ENCODE measurements around the gene RAB40C.

RAB40C gene

DNA sequence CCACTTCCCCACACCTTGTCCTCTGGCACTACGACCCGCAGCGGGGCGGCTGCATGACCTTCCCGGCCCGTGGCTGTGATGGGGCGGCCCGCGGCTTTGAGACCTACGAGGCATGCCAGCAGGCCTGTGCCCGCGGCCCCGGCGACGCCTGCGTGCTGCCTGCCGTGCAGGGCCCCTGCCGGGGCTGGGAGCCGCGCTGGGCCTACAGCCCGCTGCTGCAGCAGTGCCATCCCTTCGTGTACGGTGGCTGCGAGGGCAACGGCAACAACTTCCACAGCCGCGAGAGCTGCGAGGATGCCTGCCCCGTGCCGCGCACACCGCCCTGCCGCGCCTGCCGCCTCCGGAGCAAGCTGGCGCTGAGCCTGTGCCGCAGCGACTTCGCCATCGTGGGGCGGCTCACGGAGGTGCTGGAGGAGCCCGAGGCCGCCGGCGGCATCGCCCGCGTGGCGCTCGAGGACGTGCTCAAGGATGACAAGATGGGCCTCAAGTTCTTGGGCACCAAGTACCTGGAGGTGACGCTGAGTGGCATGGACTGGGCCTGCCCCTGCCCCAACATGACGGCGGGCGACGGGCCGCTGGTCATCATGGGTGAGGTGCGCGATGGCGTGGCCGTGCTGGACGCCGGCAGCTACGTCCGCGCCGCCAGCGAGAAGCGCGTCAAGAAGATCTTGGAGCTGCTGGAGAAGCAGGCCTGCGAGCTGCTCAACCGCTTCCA is 43.6 kb downstream of the RAB40C start:
- DNase-seq: no peak

DNA sequence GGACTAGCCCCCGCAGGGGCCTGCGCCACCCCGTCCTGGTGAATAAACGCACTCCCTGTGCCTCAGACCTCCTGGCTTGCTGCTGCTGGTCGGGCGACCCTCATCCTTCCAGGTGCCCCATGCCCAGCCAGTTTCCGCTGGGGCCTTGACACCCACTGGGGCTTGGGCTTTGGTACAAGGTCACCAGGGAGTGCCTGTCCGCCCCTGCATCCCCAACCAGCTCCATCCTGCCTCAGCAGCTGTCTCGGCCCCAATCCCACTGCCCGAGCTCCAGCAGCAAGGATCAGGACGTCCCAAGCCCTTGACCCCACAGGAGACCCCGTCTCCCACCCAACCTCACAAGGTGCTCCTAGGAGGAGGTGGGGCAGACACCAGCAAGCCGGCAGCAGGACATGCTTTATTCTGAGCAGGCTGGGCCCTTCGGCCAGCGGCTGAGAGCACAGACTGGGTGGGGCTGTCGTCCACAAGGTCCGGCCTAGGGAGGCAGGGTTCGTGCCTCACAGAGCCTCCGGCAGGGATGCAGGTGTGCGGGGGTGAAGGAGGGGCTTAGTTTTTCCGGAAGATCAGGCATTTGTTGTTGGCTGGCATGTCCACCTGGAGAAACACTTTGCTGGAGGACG is 44.3 kb downstream of the RAB40C start:
- no peak for DNase-seq

DNA sequence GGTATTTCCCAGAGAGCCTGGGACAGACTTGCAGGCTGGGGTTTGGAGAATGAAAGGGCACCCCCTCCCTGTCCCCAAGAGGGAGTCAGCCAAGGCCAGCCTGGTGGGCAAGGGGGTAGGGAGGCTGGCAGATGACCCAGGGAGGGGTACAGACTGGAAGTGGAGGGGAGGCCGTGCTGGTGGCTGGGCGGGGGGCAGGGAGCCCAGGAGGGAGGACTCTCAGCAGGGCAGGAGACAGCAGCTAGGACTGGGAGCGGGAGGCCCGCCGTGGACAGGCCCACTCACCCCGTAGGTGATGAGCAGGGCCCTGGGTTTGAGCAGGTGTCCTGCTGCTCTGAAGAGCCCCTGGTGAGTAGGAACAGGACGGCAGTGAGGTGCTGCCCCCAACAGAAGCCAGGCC is 45.1 kb downstream of the RAB40C start:
- DNase-seq: no peak

DNA sequence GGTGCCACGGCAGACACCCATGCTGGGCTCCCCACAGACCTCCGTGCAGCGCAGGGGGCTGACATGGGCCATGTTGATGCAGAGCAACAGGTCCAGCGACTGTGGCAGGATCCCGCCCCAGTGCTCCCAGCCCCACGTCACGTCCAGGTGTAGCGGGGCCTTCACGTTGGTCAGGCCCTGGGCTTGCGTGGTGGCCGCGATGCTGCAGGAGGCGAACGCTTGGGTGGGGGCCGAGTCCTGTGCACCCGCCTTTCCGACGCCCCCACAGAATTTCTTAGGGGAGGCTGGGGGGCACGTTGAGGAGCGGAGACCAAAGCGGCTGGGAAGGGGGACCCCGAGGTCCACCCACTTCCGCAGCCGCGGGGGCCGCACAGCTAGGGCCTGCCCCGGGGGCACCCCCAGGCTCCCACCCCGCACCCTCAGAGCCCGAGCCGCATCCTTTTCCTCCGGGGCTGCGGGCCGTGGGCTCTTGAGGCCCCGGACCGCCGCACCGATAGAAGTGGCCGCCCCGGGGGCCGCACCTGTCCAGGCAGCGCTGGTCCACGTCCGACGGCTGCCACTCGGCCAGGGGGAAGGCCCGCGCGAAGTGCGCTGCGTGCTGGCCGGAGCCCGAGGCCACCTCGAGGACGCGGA is 45.8 kb downstream of the RAB40C start:
- no peak for DNase-seq

DNA sequence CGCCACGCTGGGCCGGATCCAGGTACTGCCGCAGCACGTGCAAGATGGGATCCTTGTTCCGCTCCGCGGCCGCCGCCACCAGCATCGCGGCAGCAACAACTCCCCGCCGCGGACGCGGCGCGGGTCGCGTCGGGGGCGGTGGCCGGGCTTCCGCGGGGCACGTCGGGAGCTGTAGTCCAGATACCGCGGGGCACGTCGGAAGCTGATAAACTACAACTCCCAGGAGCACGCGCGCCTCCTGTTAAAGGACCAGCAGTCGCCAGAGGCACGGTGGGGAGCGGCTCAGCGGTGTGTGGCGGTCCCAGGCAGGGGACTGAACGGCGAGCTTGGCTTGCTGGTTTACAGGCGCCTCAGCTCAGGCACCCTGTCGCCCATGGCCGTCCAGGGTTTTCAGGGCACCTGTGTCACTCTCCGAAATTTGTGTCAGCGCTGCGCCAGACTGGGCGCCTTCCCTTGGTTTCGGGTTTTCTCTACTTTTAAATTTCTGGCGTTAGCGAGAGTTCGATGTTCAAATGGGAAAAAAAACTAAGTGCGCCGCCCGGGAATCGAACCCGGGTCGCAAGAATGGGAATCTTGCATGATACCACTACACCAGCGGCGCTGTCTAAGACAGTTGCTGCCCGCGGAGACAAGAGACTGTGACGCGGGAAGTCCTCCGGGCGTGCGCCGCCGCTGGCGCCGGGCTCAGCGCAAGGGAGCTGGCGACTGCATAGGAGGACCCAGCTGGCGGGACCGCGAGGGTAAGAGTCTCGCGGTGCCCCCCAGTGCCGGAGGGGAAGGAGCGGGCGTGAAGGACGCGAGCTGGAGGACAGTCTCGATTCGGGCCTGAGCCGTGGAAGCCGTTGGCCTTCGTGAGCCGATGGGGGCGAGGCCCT is 46.6 kb downstream of the RAB40C start, which contains the start of gene METTL26:
METTL26 (minus strand) TSS at position 100 of the 875 bp plus-strand sequence; CDS start at position 85, 15 bp downstream.
- DNase-seq: peak; percentile 94 to 96

DNA sequence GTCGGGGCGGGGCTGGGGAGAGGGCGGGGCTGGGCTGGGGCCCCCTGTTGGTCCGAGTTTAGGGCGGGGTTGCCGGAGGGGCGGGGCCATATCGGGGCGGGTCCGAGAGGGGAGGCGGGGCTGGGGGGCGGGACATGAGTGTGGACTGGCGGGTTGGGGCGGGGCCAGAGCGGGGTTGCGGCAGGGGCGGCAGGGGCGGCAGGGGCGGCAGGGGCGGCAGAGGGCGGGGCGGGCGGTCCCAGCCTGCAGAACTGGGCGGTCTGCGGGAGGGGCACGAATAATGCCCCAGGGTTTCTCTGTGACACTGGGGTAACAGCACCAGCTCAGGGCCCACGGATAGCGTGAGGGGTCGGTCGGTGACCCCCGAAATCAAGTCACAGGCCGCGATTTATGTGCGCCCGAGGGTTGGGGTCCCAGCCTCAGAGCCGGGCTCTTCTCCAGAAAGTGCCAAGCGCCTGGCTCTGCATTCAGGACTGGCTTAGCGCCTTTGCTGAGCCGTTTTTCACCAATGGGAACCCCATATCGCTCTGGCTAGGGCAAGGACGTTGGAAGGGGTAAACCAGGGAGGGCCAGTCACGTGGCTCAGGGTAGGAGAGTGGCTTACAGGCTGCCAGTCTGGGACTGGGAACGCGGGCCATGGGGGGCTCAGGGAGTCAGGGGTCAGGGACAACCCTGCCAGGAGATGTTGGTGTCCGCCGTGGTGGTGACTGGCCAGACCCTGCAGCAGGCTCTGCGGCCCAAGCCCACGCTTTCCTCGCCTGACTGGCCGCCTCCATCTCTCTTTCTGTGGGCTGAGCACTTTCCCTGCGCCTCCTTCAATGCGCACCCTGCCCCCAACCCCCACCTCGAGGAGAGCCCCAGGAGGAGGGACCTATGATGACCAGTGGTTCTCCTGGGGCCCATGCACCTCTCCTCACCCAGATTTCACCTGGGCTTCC is 47.5 kb downstream of the RAB40C start:
- peak; percentile 81 to 93 for DNase-seq

DNA sequence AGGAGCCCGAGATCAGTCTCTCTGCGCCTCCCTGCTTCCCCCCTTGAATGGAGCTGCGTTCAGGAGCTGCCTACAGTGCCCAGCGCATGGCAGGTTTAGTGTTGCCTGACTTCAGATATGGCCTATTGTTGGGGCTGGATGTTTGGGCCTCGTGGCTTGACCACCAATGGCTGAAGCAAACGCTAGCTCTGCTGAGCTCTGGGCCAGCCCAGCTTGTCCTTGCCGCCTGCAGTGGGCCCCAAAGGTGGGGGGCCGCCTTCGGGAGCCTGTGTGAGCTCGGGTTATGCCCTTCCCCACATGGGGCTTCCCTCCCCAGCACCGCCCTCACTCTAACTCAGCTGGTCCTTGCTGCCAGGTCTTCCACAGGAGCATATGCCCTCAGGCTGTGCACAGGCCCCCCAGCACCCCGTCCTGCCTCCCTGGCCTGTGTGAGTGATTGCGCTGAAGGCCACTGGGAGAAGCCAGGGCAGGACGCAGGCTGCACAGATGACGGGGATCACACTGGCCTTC is 48.2 kb downstream of the RAB40C start:
- DNase-seq: no peak

DNA sequence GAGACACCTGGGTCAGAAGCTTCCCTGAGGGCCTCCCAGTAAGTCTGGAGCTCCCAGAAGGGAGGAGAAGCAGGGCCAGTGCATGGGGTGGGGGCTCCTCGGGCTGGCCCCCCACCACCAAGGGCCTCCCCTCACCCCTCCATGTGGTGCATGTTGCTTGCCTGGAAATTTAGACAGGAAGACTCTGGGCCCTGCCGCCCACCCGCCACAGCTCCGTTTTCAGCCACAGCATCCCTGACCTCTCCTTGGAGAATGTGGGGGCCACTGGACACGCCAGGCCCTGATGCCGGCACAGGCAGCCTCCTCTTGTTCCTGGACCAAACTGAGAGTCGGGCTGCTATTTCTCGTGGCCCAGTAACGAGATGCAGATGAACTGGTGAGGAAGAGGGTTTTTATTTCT is 49.0 kb downstream of the RAB40C start:
- no peak for DNase-seq

DNA sequence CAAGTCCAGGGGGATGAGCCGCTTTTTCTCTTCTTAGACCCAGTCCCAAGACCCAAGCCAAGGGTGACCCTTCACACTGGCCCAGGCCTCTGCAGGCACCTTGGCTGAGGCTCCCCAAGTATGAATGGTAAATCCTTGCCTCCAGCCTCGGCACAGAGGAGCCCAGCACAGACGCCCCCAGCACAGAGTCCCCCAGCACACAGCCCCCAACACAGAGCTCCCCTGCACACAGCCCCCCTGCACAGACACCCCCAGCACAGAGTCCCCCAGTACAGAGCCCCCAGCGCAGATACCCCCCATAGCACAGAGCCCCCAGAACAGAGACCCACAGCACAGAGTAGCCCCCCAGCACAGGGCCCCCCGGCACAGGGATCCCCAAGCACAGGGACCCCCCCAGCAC is 50.7 kb downstream of the RAB40C start:
- DNase-seq: no peak

DNA sequence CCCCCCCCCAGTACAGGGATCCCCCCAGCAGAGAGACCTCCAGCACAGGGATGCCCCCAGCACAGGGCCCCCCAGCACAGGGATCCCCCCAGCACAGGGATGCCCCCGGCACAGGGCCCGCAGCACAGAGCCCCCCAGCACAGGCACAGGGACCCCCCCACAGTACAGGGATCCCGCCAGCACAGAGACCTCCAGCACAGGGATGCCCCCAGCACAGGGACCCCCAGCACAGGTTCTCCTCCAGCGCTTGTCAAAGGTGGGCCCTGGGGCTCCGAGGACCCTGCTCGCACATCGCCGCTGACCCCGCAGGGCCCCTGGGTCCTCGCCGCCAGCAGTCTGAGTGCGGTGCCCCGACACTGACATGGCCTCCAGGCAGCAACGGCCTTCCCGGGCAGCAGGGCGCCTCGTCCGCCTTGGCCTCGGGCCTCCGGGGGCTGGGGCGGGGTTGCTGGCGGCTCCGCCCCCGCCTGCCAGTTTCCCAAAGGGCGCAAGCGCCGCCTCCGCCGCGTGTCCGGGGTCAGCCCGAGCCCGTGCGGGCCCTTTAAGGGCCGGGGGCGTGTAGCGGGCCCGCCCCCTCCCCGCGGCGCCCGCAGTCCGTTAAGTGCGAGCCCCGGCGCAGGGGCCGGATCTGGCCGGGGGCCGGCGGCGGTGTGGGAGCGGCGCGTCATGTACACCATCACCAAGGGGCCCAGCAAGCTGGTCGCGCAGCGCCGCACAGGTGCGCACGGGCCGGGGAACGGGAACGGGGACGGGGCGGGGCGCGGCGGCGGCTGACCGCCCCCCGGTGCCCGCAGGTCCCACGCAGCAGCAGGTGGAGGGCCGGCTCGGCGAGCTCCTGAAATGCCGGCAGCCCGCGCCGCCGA is 51.7 kb downstream of the RAB40C start, which contains the start of gene MCRIP2:
MCRIP2 (plus strand) TSS at position 503 of the 863 bp plus-strand sequence; CDS start at position 667, 164 bp downstream.
- DNase-seq: peak; percentile 89 to 96

DNA sequence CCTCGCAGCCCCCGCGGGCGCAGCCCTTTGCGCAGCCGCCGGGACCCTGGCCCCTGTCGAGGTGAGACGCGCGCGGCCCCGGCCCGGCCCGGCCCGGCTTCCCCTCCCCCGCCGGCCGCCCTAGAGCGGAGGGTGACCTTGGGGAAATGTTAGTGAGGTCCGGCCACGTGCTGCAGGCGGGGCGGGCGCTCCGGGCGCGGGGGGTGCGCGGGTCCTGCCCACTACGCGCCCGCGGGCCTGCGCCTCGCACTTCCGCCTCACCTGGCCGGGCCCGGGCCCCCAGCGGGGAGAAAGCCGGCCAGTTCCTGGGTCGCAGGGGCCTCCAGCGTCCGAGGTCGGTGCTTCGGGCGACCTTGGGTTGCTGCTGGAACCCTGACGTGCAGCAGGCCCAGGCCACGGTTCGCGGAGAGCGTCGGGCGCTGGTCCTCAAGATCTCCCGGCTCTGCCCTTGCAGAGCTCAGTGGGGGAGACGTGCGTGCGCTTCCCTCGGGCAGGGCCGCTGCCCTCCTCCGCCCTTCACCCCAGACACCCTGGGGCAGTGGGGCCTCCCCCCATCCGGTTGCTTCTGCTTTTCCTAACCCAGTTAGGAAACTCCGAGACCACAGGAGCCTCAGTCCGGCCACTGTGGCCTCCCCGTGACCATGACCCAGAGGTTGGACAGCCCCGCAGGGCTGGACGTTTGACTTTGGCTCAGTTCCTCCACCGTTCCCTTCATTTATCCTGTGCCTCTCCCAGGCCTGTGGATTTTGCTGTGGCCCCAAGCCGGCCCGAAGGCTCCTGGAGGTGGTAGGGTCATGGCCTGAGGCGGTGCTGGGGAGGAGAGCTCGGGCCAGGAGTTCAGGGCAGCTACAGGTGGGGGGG is 52.6 kb downstream of the RAB40C start:
- peak; percentile 94 to 96 for DNase-seq

DNA sequence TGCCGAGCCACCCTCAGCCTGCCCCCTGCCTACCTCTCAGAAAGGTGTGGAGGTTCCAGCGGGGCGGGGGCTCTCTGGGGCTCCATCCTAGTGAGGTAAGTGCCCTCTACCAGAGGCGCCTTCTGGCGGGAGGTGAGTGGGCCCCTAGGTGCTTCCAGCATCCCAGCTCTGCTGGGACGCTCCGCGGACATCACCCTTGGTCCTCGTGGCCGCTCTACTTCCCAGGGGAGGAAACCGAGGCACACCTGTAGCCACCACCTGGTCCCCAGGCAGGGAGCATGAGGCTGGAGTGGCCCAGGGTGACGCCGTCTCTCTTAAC is 53.1 kb downstream of the RAB40C start:
- DNase-seq: no peak

DNA sequence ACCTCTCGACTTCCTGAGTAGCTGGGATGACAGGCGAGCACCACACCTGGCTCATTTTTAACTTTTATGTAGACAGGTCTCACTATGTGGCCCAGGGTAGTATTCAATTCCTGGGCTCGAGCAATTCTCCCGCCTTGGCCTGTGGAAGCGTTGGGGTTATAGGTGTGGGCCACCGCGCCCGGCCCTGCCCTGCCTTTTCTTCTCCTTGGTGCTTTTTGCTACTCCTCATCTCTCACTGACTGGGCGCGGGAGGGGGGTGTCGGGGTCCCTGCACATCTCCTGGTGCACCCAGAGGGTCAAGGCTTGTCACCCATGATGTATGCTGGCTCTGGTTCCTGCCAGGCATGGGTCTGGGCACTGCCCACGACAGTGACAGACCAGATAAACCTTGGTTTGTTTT is 54.7 kb downstream of the RAB40C start:
- DNase-seq: no peak

DNA sequence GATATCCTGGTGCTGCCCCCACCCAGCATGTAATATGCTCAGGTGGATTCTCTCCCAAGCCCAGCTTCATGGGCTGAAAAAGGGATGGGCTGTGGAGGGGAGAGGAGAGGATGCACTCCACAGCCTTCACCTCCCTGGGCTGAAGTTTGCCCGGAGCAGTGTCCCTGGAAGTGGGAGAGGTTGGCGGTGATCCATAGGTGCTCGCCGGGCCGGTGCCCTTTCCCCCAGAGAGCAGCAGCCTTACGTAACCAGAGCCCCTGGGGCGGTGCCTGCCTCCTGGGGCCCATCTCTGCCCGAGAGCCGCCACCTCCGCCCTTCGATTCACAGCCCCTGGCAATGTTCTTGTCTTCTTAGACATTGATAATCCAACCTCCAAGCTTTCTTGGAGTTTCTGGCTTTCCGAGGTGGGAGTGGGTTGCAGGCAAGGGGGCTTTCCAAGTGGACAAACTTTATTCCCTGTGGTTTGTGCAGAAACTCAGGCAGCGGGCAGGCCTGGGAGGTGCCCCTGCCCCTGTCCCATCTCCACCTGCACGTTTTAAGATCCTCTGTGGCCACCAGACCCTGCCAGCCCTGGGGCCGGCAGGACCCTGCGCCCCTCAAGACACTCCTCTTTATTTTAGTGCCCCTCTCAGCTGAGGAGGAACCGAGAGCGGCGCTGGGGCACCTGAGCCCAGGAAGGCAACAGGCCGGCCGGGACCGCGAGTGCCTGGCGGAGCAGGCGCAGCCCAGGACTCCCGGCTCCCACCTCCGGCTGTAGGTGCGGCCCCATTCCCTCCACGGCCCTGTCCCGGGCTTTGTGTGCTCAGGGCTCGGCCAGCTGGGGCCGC is 56.2 kb downstream of the RAB40C start:
- DNase-seq: no peak

DNA sequence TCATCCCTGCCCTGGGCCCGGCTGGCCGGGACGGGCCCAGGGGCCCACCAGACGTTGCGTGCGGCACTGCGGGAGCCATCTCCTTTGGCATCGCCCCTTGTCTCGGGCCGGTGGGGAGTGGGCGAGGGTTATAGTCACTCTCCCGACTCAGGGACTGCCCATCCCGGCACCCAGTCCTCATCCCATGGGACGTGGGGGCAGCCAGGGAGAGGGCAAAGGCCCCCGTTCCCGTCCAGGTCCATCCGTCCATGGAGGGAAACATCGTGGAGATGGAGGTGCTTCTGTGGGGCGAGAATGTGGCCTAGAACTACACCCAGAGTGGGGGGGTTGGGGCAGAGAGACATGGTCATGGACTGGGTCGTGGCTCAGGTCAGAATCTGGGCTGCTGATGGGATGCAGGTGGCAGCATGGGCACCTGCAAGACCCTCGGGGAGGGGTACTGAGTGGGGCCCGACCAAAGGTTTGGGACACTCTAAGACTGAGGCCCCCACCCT is 56.9 kb downstream of the RAB40C start:
- no peak for DNase-seq

DNA sequence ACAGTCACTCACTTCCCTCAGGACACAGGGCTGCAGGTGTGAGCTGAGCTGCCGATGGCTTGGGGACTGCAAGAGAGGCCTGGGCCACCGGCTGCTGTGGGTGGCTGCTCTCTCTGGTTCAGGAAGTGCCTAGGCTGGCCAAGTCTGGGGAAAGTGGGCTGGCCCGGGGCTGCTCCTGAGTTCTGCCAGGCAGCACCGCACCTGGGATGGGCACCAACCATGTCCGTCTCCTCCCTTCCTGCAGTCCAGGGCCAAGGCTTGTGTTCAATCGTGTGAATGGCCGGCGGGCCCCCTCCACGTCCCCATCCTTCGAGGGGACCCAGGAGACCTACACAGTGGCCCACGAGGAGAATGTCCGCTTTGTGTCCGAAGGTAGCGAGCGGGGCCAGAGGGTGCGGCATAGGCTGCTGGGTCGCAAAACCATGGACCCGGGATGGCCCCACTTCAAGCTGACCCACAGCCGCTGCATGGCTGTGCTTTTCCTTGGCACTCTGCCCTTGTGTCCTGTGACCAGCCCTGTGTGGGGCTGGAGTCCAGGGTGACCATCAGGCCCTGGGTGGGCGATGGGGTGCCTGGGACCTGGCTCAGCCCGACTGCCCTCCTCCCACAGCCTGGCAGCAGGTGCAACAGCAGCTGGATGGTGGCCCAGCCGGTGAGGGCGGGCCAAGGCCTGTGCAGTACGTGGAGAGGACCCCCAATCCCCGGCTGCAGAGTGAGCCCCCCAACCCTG is 57.5 kb downstream of the RAB40C start:
- DNase-seq: no peak

DNA sequence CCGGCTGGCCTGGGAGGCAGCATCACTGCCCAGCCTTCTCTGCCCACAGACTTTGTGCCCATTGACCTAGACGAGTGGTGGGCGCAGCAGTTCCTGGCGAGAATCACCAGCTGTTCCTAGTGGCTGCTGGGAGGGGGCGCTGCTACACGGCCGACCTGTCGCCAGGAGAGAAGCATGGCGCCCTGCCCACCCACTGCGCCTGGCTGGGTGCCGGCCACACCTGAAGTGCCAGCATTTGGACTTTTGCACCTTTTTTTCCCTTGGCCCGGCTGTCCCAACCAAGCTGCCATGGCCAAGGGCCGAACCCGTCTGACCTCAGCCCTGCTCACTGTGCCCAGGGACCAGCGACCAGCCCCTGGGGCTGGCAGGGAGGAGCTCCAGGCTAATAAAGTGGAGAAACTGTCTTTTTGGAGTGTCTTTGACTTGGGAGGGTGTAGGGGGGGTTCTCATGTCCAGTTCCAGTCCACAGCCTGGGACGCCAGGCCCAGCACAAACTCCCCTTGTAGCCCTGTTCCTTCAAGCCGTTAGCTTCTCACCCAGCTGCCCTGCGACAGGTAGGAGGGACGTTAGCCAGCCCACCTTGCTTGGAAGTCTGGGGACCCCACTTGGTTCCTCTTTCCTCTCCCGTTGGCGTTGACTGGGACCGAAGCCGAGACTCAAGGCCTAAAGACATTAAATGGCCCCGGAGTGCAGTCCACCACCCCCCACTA is 58.4 kb downstream of the RAB40C start:
- DNase-seq: peak; percentile 41 to 65

Measured in inflammatory macrophage (primary cell).